ENCODE data around the gene PRTFDC1. TPM values are rescaled to one million over a fixed set of nuclear protein-coding genes. Genes with fewer than 3 reads are reported as not detected.

PRTFDC1 gene
- total RNA-seq, 2 experiments from 2014 or later: not detected

- Histone ChIP-seq H3K79me2 (ENCODE audit: insufficient read depth, low read depth, low read length) (no peaks in the 10 kb centered on the region), H3K9me3 (ENCODE audit: low read length) (no peaks in the 10 kb centered on the region), H3K4me2 (ENCODE audit: low read length) (no peak overlapping the region), H3K9me2 (ENCODE audit: insufficient read depth, low read length) (no peaks in the 10 kb centered on the region), H3K27ac (ENCODE audit: low read depth, low read length, poor library complexity, severe bottlenecking) (no peak overlapping the region), H3K36me3 (ENCODE audit: insufficient read depth, low read length) (no peaks in the 10 kb centered on the region), H3K4me1 (ENCODE audit: insufficient read depth, low read length, poor library complexity, severe bottlenecking) (no peaks in the 10 kb centered on the region), H3K4me3 (ENCODE audit: low read depth, low read length, poor library complexity, severe bottlenecking) (no peak overlapping the region), H4K20me1 (ENCODE audit: insufficient read depth, low read length) (no peaks in the 10 kb centered on the region), H2AFZ (ENCODE audit: low read length) (no peak overlapping the region)
- no TSS peak for BruUV-seq (replicated peaks)
- POLR2A ChIA-PET: no interaction called here
- CTCF ChIA-PET (ENCODE audit: unreplicated experiment): no interaction called here
- intact Hi-C loops (cut with micrococcal nuclease; ENCODE audit: unreplicated experiment): no loop called here
- no peak for TF ChIP-seq CTCF (conservative IDR thresholded peaks at IDR 0.05; ENCODE audit: low read length)
- DNase-seq (ENCODE audit: low spot score): no peak
These were observed 31.5 kb upstream of the PRTFDC1 start for GRCh38 chr10:24983946-24984345.

- intact Hi-C loops (cut with micrococcal nuclease; ENCODE audit: unreplicated experiment): no loop called here
- TF ChIP-seq EZH2phosphoT487 (IDR thresholded peaks at IDR 0.05; ENCODE audit: borderline replicate concordance, low read depth, low read length) (no peak), CTCF (conservative IDR thresholded peaks at IDR 0.05; ENCODE audit: low read length) (no peak)
- ChIA-PET POLR2A (no interaction called here), CTCF (ENCODE audit: unreplicated experiment) (no interaction called here)
- H3K36me3 ChIP-seq (ENCODE audit: insufficient read depth, low read length): no peaks in the 10 kb centered on the region
- H3K9me2 ChIP-seq (ENCODE audit: insufficient read depth, low read length): no peaks in the 10 kb centered on the region
- H3K4me2 ChIP-seq (ENCODE audit: low read length): no peak overlapping the region
- H3K9me3 ChIP-seq (ENCODE audit: low read length): no peaks in the 10 kb centered on the region
- H3K79me2 ChIP-seq (ENCODE audit: insufficient read depth, low read depth, low read length): no peaks in the 10 kb centered on the region
- DNase-seq (ENCODE audit: low spot score): no peak
- no TSS peak for BruUV-seq (replicated peaks)
- no peaks in the 10 kb centered on the region for H4K20me1 ChIP-seq (ENCODE audit: insufficient read depth, low read length)
- H2AFZ ChIP-seq (ENCODE audit: low read length): no peak overlapping the region
- H3K27ac ChIP-seq (ENCODE audit: low read depth, low read length, poor library complexity, severe bottlenecking): no peak overlapping the region
- H3K4me1 ChIP-seq (ENCODE audit: insufficient read depth, low read length, poor library complexity, severe bottlenecking): no peaks in the 10 kb centered on the region
- no peak overlapping the region for H3K4me3 ChIP-seq (ENCODE audit: low read depth, low read length, poor library complexity, severe bottlenecking)
These were observed 30.7 kb upstream of the PRTFDC1 start for GRCh38 chr10:24983130-24983529.

GRCh38 chr10:24982319-24983112, 30.1 kb upstream of the PRTFDC1 start:
- BruUV-seq (replicated peaks): no TSS peak

More at GRCh38 chr10:24982319-24983112, 30.1 kb upstream of the PRTFDC1 start:
- H2AFZ ChIP-seq (ENCODE audit: low read length): no peak overlapping the region
- no peak for DNase-seq (ENCODE audit: low spot score)
- H3K4me3 ChIP-seq (ENCODE audit: low read depth, low read length, poor library complexity, severe bottlenecking): no peak overlapping the region
- no peaks in the 10 kb centered on the region for H3K79me2 ChIP-seq (ENCODE audit: insufficient read depth, low read depth, low read length)
- no peaks in the 10 kb centered on the region for H3K9me3 ChIP-seq (ENCODE audit: low read length)
- no peaks in the 10 kb centered on the region for H3K36me3 ChIP-seq (ENCODE audit: insufficient read depth, low read length)
- intact Hi-C loops (cut with micrococcal nuclease; ENCODE audit: unreplicated experiment): no loop called here
- ChIA-PET POLR2A (interaction anchor here (0.9 to 1.4 kb wide), 3 partner anchors 10 to 651 kb away, joined by 3 read pairs; no protein-coding TSS in a partner anchor), CTCF (ENCODE audit: unreplicated experiment) (no interaction called here)
- no peaks in the 10 kb centered on the region for H4K20me1 ChIP-seq (ENCODE audit: insufficient read depth, low read length)
- H3K4me2 ChIP-seq (ENCODE audit: low read length): no peak overlapping the region
- H3K27ac ChIP-seq (ENCODE audit: low read depth, low read length, poor library complexity, severe bottlenecking): no peak overlapping the region
- TF ChIP-seq CTCF (conservative IDR thresholded peaks at IDR 0.05; ENCODE audit: low read length) (no peak), EZH2phosphoT487 (IDR thresholded peaks at IDR 0.05; ENCODE audit: borderline replicate concordance, low read depth, low read length) (no peak)
- H3K4me1 ChIP-seq (ENCODE audit: insufficient read depth, low read length, poor library complexity, severe bottlenecking): no peaks in the 10 kb centered on the region
- no peaks in the 10 kb centered on the region for H3K9me2 ChIP-seq (ENCODE audit: insufficient read depth, low read length)

All from OCI-LY7 (cell line).